H9 (cell line): ENCODE measurements around the gene GJB5. TPM values are rescaled to one million over a fixed set of nuclear protein-coding genes. Genes with fewer than 3 reads are reported as not detected.

Experiments used
- DNase-seq: peaks from one replicate; pipeline ENCODE4 v3.0.0-alpha.2; 2017
- H2AFZ ChIP-seq: one replicate; pipeline ENCODE4 v1.6.1; 2013; ENCODE audit warnings: mild to moderate bottlenecking, low read length, control low read depth, moderate library complexity
- H2AK5ac ChIP-seq: 2 replicates; pipeline ENCODE4 v1.6.1; 2013; ENCODE audit warnings: low read length, control low read depth, mixed read lengths; ENCODE audit not compliant: insufficient read length
- H2BK120ac ChIP-seq: one replicate; pipeline ENCODE4 v1.6.1; 2013; ENCODE audit warnings: low read depth, mild to moderate bottlenecking, low read length, control low read depth, inconsistent platforms; ENCODE audit not compliant: poor library complexity, severe bottlenecking
- H2BK12ac ChIP-seq: 2 replicates; pipeline ENCODE4 v1.6.1; 2013; ENCODE audit warnings: low read length, control low read depth, mixed read lengths, low read depth; ENCODE audit not compliant: insufficient read length
- H2BK15ac ChIP-seq: 2 replicates; pipeline ENCODE4 v1.6.1; 2013; ENCODE audit warnings: low read depth, low read length, control low read depth
- H2BK20ac ChIP-seq: one replicate; pipeline ENCODE4 v1.6.1; 2013; ENCODE audit warnings: low read depth, mild to moderate bottlenecking, low read length, control low read depth, inconsistent platforms; ENCODE audit not compliant: poor library complexity, severe bottlenecking
- H2BK5ac ChIP-seq: 2 replicates; pipeline ENCODE4 v1.6.1; 2013; ENCODE audit warnings: low read length, control low read depth, mixed read lengths; ENCODE audit not compliant: insufficient read length
- H3K14ac ChIP-seq: 2 replicates; pipeline ENCODE4 v1.6.1; 2013; ENCODE audit warnings: low read length, control low read depth; ENCODE audit not compliant: insufficient read depth
- H3K18ac ChIP-seq: 2 replicates; pipeline ENCODE4 v1.6.1; 2013; ENCODE audit warnings: low read depth, mild to moderate bottlenecking, mixed read lengths, low read length, control low read depth; ENCODE audit not compliant: insufficient read length
- H3K23ac ChIP-seq: 2 replicates; pipeline ENCODE4 v1.6.1; 2013; ENCODE audit warnings: low read length, control low read depth, mixed read lengths, low read depth; ENCODE audit not compliant: insufficient read length
- H3K23me2 ChIP-seq: 2 replicates; pipeline ENCODE4 v1.6.1; 2013; ENCODE audit warnings: low read depth, mild to moderate bottlenecking, mixed read lengths, low read length, control low read depth; ENCODE audit not compliant: insufficient read length, poor library complexity, severe bottlenecking
- H3K27ac ChIP-seq: 2 replicates; pipeline ENCODE4 v1.5.1; 2013; ENCODE audit warnings: low read length, control low read depth, mixed read lengths, low read depth; ENCODE audit not compliant: insufficient read length
- H3K27me3 ChIP-seq: 2 replicates; pipeline ENCODE4 v1.6.1; 2013; ENCODE audit warnings: low read length, control low read depth, inconsistent platforms; ENCODE audit not compliant: insufficient read depth
- H3K4ac ChIP-seq: 2 replicates; pipeline ENCODE4 v1.6.1; 2013; ENCODE audit warnings: low read depth, mild to moderate bottlenecking, control low read depth, inconsistent platforms, low read length, moderate library complexity
- H3K4me1 ChIP-seq: 2 replicates; pipeline ENCODE4 v1.6.1; 2013; ENCODE audit warnings: low read length, control low read depth, inconsistent platforms; ENCODE audit not compliant: insufficient read depth
- H3K4me2 ChIP-seq: 2 replicates; pipeline ENCODE4 v1.6.1; 2013; ENCODE audit warnings: low read length, control low read depth, mixed read lengths; ENCODE audit not compliant: insufficient read length, insufficient read depth
- H3K56ac ChIP-seq: 2 replicates; pipeline ENCODE4 v1.6.1; 2013; ENCODE audit warnings: low read depth, mild to moderate bottlenecking, mixed read lengths, low read length, control low read depth; ENCODE audit not compliant: insufficient read length
- H3K79me1 ChIP-seq: 2 replicates; pipeline ENCODE4 v1.6.1; 2013; ENCODE audit warnings: low read depth, mild to moderate bottlenecking, moderate library complexity, low read length, control low read depth, inconsistent platforms; ENCODE audit not compliant: insufficient read depth, poor library complexity, severe bottlenecking
- H3K79me2 ChIP-seq: 2 replicates; pipeline ENCODE4 v1.6.1; 2013; ENCODE audit warnings: low read length, control low read depth, inconsistent platforms; ENCODE audit not compliant: insufficient read depth
- H3K9ac ChIP-seq: 2 replicates; pipeline ENCODE4 v1.6.1; 2013; ENCODE audit warnings: low read length, control low read depth, mixed read lengths; ENCODE audit not compliant: insufficient read length; ENCODE audit errors: extremely low read depth
- H3K9me3 ChIP-seq: one replicate; pipeline ENCODE4 v1.6.1; 2013; ENCODE audit warnings: low read depth, low read length, inconsistent platforms; ENCODE audit not compliant: control insufficient read depth
- H3T11ph ChIP-seq: one replicate; pipeline ENCODE4 v1.6.1; 2013; ENCODE audit warnings: mild to moderate bottlenecking, low read length, control low read depth, inconsistent platforms
- H4K20me1 ChIP-seq: one replicate; pipeline ENCODE4 v1.6.1; 2013; ENCODE audit not compliant: control insufficient read depth, insufficient read length, insufficient read depth
- H4K5ac ChIP-seq: 2 replicates; pipeline ENCODE4 v1.6.1; 2013; ENCODE audit warnings: low read depth, mild to moderate bottlenecking, mixed read lengths, low read length, control low read depth; ENCODE audit not compliant: insufficient read length
- H4K8ac ChIP-seq: replicated peaks from 2 replicates; pipeline ENCODE4 v1.6.1; 2013; ENCODE audit warnings: low read length, control low read depth, mixed read lengths, low read depth; ENCODE audit not compliant: insufficient read length
- H4K91ac ChIP-seq: 2 replicates; pipeline ENCODE4 v1.6.1; 2013; ENCODE audit warnings: low read depth, mild to moderate bottlenecking, moderate library complexity, mixed read lengths, low read length, control low read depth; ENCODE audit not compliant: insufficient read length
- H3K27ac Mint-ChIP-seq, 3 experiments: 2 replicates in 2 of 3; 3 replicates in 1 of 3; pipeline ENCODE4 v1.8.0; 2020 to 2021; ENCODE audit warnings: mixed read lengths in 3 of 3, mild to moderate bottlenecking in 1 of 3, moderate library complexity in 1 of 3
- H3K27me3 Mint-ChIP-seq: 2 replicates; pipeline ENCODE4 v1.8.0; 2021; ENCODE audit warnings: low read depth, mild to moderate bottlenecking, moderate library complexity, mixed read lengths
- H3K36me3 Mint-ChIP-seq, 3 experiments: 2 replicates in 2 of 3; 3 replicates in 1 of 3; pipeline ENCODE4 v1.8.0; 2020 to 2021; ENCODE audit warnings: low read depth in 3 of 3, mixed read lengths in 3 of 3; ENCODE audit not compliant: insufficient read depth in 1 of 3
- H3K4me1 Mint-ChIP-seq, 2 experiments: 2 replicates each; pipeline ENCODE4 v1.8.0; 2020; ENCODE audit warnings: mixed read lengths in 2 of 2
- H3K4me3 Mint-ChIP-seq, 2 experiments: 2 replicates in 1 of 2; 3 replicates in 1 of 2; pipeline ENCODE4 v1.8.0; 2020 to 2021; ENCODE audit warnings: mild to moderate bottlenecking in 2 of 2, mixed read lengths in 2 of 2, moderate library complexity in 1 of 2
- H3K9me3 Mint-ChIP-seq, 2 experiments: 2 replicates in 1 of 2; 3 replicates in 1 of 2; pipeline ENCODE4 v1.8.0; 2020; ENCODE audit warnings: mild to moderate bottlenecking in 2 of 2, mixed read lengths in 2 of 2, moderate library complexity in 1 of 2
- WGBS: extraction: QIAGEN DNeasy Blood & Tissue Kit; methylation state at CpG from one replicate; pipeline ENCODE4 v1.1.7; 2013; ENCODE audit warnings: missing lambda C conversion rate, low lambda C conversion rate, mixed read lengths; ENCODE audit not compliant: insufficient read length; ENCODE audit errors: extremely low coverage; 5-methylcytosine and 5-hydroxymethylcytosine counted together
- total RNA-seq: library from RNA; stranded (reverse); gene quantifications from 2 replicates; pipeline ENCODE4 v1.2.1, GENCODE V29; 2021
- TF ChIP-seq, protein P1 (sequence below): fragments of 200-600 bp; sonication (generic); conservative IDR thresholded peaks from 3 replicates; pipeline ENCODE4 v1.8.0; 2021; ENCODE audit warnings: antibody characterized with exemption, mild to moderate bottlenecking

Gene GJB5
- total RNA-seq, 1 experiment from 2014 or later = 0.22 TPM

DNA sequence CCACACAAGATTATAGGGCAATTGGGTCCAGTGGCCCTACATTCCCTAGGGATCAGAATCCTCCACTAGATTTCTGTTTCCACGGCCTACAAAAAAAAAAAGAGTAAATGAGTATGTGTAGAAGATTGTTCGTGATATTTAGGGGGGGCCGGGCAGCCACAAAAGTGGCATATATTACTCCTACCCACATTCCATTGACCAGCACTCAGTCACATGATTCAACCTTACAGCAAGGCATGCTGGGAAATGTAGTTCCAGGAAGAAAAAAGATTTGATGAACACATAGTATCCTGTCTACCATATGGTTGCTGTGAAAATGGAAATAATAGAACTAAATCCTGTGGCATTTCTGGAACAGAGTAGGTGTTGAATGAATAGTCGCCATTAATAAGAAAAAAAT is 43.4 kb upstream of the GJB5 start:
- Histone ChIP-seq H2AK5ac (no peak overlapping the region), H3K4me2 (no peak overlapping the region), H3K79me1 (no peaks in the 10 kb centered on the region), H3K27me3 (no peaks in the 10 kb centered on the region; the same call in 1 of the 2 replicates), H4K8ac (no peak overlapping the region), H3K23me2 (no peaks in the 10 kb centered on the region), H3K4ac (no peak overlapping the region), H3K79me2 (no peaks in the 10 kb centered on the region), H3K9ac (no peak overlapping the region), H3K14ac (no peak overlapping the region), H3K23ac (no peak overlapping the region), H4K20me1 (no peaks in the 10 kb centered on the region), H2BK12ac (no peak overlapping the region), H2AFZ (no peak overlapping the region), H3K56ac (no peak overlapping the region), H2BK5ac (no peak overlapping the region), H2BK120ac (no peak overlapping the region), H3K18ac (no peak overlapping the region), H2BK20ac (no peak overlapping the region), H3K27ac (no peak overlapping the region), H3K9me3 (no peaks in the 10 kb centered on the region), H4K5ac (no peak overlapping the region), H4K91ac (no peak overlapping the region), H3T11ph (no peak overlapping the region), H2BK15ac (no peak overlapping the region), H3K4me1 (no peaks in the 10 kb centered on the region)
- Mint-ChIP-seq H3K36me3 (no peaks in the 10 kb centered on the region; a peak in 1 of 7 replicates), H3K27ac (no peak overlapping the region), H3K27me3 (peaks cover 13% of the 10 kb centered on the region), H3K9me3 (no peaks in the 10 kb centered on the region), H3K4me3 (no peak overlapping the region), H3K4me1 (peaks cover 0 to 3% of the 10 kb centered on the region in 2 experiments; a peak in 1 of 4 replicates)
- no peak for DNase-seq
- WGBS = no CpG with 5 or more reads among the region's 4 CpGs
- TF ChIP-seq, protein P1, sequence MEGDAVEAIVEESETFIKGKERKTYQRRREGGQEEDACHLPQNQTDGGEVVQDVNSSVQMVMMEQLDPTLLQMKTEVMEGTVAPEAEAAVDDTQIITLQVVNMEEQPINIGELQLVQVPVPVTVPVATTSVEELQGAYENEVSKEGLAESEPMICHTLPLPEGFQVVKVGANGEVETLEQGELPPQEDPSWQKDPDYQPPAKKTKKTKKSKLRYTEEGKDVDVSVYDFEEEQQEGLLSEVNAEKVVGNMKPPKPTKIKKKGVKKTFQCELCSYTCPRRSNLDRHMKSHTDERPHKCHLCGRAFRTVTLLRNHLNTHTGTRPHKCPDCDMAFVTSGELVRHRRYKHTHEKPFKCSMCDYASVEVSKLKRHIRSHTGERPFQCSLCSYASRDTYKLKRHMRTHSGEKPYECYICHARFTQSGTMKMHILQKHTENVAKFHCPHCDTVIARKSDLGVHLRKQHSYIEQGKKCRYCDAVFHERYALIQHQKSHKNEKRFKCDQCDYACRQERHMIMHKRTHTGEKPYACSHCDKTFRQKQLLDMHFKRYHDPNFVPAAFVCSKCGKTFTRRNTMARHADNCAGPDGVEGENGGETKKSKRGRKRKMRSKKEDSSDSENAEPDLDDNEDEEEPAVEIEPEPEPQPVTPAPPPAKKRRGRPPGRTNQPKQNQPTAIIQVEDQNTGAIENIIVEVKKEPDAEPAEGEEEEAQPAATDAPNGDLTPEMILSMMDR = no peak
